GM12872 (cell line): ENCODE measurements around the gene NDUFS7.

Experiments used
- CTCF ChIP-seq: IDR thresholded peaks from 3 replicates; pipeline ENCODE4 v1.5.1; 2011; ENCODE audit warnings: low read depth, mild to moderate bottlenecking, low read length, moderate library complexity; ENCODE audit not compliant: insufficient read depth

The NDUFS7 gene

GRCh38 chr19:1400281-1401137, 16.8 kb downstream of the NDUFS7 start:
- no peak for TF ChIP-seq CTCF

- peak; percentile 49; the same call in 1 of the 3 replicates for TF ChIP-seq CTCF
Observed at GRCh38 chr19:1401138-1401888, 17.6 kb downstream of the NDUFS7 start, which contains the start of gene GAMT. Gene GAMT, minus strand, starts transcription at chr19:1401542. Its CDS starts 66 bp downstream, at chr19:1401476.

- TF ChIP-seq CTCF = no peak
Observed at GRCh38 chr19:1401889-1402217, 18.1 kb downstream of the NDUFS7 start.

- no peak for TF ChIP-seq CTCF
Observed at GRCh38 chr19:1402411-1403070, 18.8 kb downstream of the NDUFS7 start.

- TF ChIP-seq CTCF = peak; percentile 53; the same call in 2 of the 3 replicates
Observed at GRCh38 chr19:1406774-1407527, 23.2 kb downstream of the NDUFS7 start.

- no peak for TF ChIP-seq CTCF
Observed at GRCh38 chr19:1407528-1408299, 24.0 kb downstream of the NDUFS7 start, which contains the start of gene DAZAP1. Gene DAZAP1, plus strand, starts transcription at chr19:1407586. Its CDS starts 188 bp downstream, at chr19:1407774.
